PFSK-1 (cell line): Measurements from ENCODE around the gene ARSH.

ENCODE experiments used
- FOXP2 ChIP-seq: optimal IDR thresholded peaks from 2 replicates; pipeline ENCODE3; 2011; ENCODE audit warnings: borderline replicate concordance, control low read depth, inconsistent platforms; ENCODE audit not compliant: insufficient read depth; ENCODE audit errors: extremely low read length, extremely low read depth
- POLR2AphosphoS5 ChIP-seq: IDR thresholded peaks from 2 replicates; pipeline ENCODE4 v1.6.1; 2012; ENCODE audit warnings: low read depth, mild to moderate bottlenecking, control low read depth, low read length, moderate library complexity
- REST ChIP-seq, 2 experiments: IDR thresholded peaks; 2 replicates each; pipeline versions ENCODE4 v1.6.1 to v1.8.0; 2011 to 2012; ENCODE audit warnings: low read depth in 2 of 2, low read length in 2 of 2, control low read depth in 1 of 2, inconsistent platforms in 1 of 2, mild to moderate bottlenecking in 1 of 2, moderate library complexity in 1 of 2; ENCODE audit not compliant: insufficient read depth in 1 of 2
- SIN3A ChIP-seq: IDR thresholded peaks from 2 replicates; pipeline ENCODE4 v1.6.1; 2012; ENCODE audit warnings: mild to moderate bottlenecking, low read length, moderate library complexity, borderline replicate concordance; ENCODE audit not compliant: insufficient read depth
- TAF1 ChIP-seq: IDR thresholded peaks from 2 replicates; pipeline ENCODE4 v1.6.1; 2012; ENCODE audit warnings: low read length, control low read depth, borderline replicate concordance; ENCODE audit not compliant: insufficient read depth

- TF ChIP-seq REST (IDR thresholded peaks at IDR 0.05; ENCODE audit: insufficient read depth in 1 of 2, low read depth in 2 of 2, low read length in 2 of 2) (no peak), POLR2AphosphoS5 (no peak), SIN3A (no peak), FOXP2 (no peak), TAF1 (no peak)
These were observed 45.4 kb upstream of the ARSH start for GRCh38 chrX:2960861-2961515.
